ENCODE data around the gene HEMK1. TPM values are rescaled to one million over a fixed set of nuclear protein-coding genes. Genes with fewer than 3 reads are reported as not detected.

HEMK1 gene
- total and polyA plus RNA-seq, 2 donors (not counting 1 experiment from before 2014, with no cell fraction given) = 34.2 to 43.0 TPM

DNA sequence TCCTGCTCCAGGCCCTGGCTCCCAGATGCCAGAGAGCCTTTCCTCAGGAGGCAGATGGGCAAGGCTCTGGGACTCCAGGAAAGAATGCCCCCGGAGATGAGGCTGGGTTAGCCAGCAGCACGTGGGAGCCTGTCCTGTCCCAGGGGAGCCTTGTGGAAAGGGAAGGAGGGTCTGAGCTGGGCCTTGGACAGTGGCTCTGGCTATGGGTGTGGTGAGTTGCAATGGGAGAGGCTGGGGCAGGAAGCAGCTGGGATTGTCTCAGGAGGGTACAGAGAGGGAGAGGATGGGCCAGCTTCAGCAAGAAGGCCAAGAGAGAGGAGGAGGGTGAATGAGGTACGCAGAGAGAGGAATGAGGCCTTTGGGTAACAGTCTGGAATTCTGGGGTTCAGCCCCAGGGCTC, 48.5 kb upstream of the HEMK1 start:
- ChIA-PET POLR2A (no interaction called here), CTCF (no interaction called here)
- Histone ChIP-seq H3K9me3 (ENCODE audit: control extremely low read depth in 1 of 3, control insufficient read depth in 2 of 3, insufficient read depth in 1 of 3, low read length in 2 of 3) (no peaks in the 10 kb centered on the region), H3K36me3 (replicated peaks in 1 of 2; ENCODE audit: control extremely low read depth in 1 of 2, control insufficient read depth in 1 of 2, extremely low read depth in 1 of 2, insufficient read depth in 2 of 2, low read length in 1 of 2) (no peaks in the 10 kb centered on the region), H3K4me3 (ENCODE audit: control extremely low read depth in 1 of 5, extremely low read depth in 1 of 5, insufficient read depth in 1 of 5, low read depth in 2 of 5, low read length in 4 of 5) (no peak overlapping the region), H3K27me3 (replicated peaks in 1 of 4; ENCODE audit: control extremely low read depth in 1 of 4, control insufficient read depth in 3 of 4, insufficient read depth in 4 of 4, low read length in 3 of 4) (peaks cover 0 to 4% (median 0%) of the 10 kb centered on the region in 4 experiments), H3K27ac (ENCODE audit: low read length in 2 of 2) (no peak overlapping the region), H3K4me2 (replicated peaks; ENCODE audit: low read depth, low read length, poor library complexity, severe bottlenecking) (no peak overlapping the region), H3K4me1 (ENCODE audit: control insufficient read depth in 2 of 2, insufficient read depth in 2 of 2, low read length in 2 of 2) (peaks cover 13 to 21% of the 10 kb centered on the region in 2 donors), H3K9ac (ENCODE audit: low read length) (no peak overlapping the region), H3K79me2 (ENCODE audit: control insufficient read depth, insufficient read depth, low read length) (no peaks in the 10 kb centered on the region), H2AFZ (ENCODE audit: insufficient read depth, low read depth, low read length, poor library complexity, severe bottlenecking) (no peak overlapping the region), H4K20me1 (ENCODE audit: control insufficient read depth, insufficient read depth, low read length, poor library complexity, severe bottlenecking) (no peaks in the 10 kb centered on the region)
- TF ChIP-seq EZH2 (IDR thresholded peaks at IDR 0.05; ENCODE audit: borderline replicate concordance, insufficient read depth, low read depth, low read length, poor library complexity, severe bottlenecking) = no peak
- TF ChIP-seq, protein P1, sequence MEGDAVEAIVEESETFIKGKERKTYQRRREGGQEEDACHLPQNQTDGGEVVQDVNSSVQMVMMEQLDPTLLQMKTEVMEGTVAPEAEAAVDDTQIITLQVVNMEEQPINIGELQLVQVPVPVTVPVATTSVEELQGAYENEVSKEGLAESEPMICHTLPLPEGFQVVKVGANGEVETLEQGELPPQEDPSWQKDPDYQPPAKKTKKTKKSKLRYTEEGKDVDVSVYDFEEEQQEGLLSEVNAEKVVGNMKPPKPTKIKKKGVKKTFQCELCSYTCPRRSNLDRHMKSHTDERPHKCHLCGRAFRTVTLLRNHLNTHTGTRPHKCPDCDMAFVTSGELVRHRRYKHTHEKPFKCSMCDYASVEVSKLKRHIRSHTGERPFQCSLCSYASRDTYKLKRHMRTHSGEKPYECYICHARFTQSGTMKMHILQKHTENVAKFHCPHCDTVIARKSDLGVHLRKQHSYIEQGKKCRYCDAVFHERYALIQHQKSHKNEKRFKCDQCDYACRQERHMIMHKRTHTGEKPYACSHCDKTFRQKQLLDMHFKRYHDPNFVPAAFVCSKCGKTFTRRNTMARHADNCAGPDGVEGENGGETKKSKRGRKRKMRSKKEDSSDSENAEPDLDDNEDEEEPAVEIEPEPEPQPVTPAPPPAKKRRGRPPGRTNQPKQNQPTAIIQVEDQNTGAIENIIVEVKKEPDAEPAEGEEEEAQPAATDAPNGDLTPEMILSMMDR (IDR thresholded peaks at IDR 0.05) = no peak
- Mint-ChIP-seq H3K27me3 (peaks cover 5% of the 10 kb centered on the region), H3K9me3 (ENCODE audit: insufficient read depth) (no peaks in the 10 kb centered on the region), H3K27ac (no peak overlapping the region), H3K4me1 (peaks cover 19% of the 10 kb centered on the region), H3K4me3 (no peak overlapping the region)
- no peak for DNase-seq
- 66% methylated on average over 3 of the region's 3 CpGs for WGBS (ENCODE audit: insufficient coverage)
- no peak for ATAC-seq (ENCODE audit: low read depth)
- intact Hi-C loops (cut with micrococcal nuclease) = no loop called here

- Histone ChIP-seq H3K79me2 (ENCODE audit: control insufficient read depth, insufficient read depth, low read length) (no peaks in the 10 kb centered on the region), H3K27me3 (replicated peaks in 1 of 4; ENCODE audit: control extremely low read depth in 1 of 4, control insufficient read depth in 3 of 4, insufficient read depth in 4 of 4, low read length in 3 of 4) (peaks cover 0 to 4% (median 0%) of the 10 kb centered on the region in 4 experiments), H3K9me3 (ENCODE audit: control extremely low read depth in 1 of 3, control insufficient read depth in 2 of 3, insufficient read depth in 1 of 3, low read length in 2 of 3) (no peaks in the 10 kb centered on the region), H3K9ac (ENCODE audit: low read length) (no peak overlapping the region), H3K36me3 (replicated peaks in 1 of 2; ENCODE audit: control extremely low read depth in 1 of 2, control insufficient read depth in 1 of 2, extremely low read depth in 1 of 2, insufficient read depth in 2 of 2, low read length in 1 of 2) (no peaks in the 10 kb centered on the region), H3K27ac (ENCODE audit: low read length in 2 of 2) (no peak overlapping the region), H2AFZ (ENCODE audit: insufficient read depth, low read depth, low read length, poor library complexity, severe bottlenecking) (no peak overlapping the region), H3K4me1 (ENCODE audit: control insufficient read depth in 2 of 2, insufficient read depth in 2 of 2, low read length in 2 of 2) (peaks cover 6 to 14% of the 10 kb centered on the region in 2 donors), H3K4me3 (ENCODE audit: control extremely low read depth in 1 of 5, extremely low read depth in 1 of 5, insufficient read depth in 1 of 5, low read depth in 2 of 5, low read length in 4 of 5) (no peak overlapping the region), H4K20me1 (ENCODE audit: control insufficient read depth, insufficient read depth, low read length, poor library complexity, severe bottlenecking) (no peaks in the 10 kb centered on the region), H3K4me2 (replicated peaks; ENCODE audit: low read depth, low read length, poor library complexity, severe bottlenecking) (no peak overlapping the region)
- DNase-seq (no peak), ATAC-seq (ENCODE audit: low read depth) (no peak)
- CTCF ChIA-PET = interaction anchor here (1.5 to 2.8 kb wide), 2 partner anchors 21 to 92 kb away, joined by 5 to 24 read pairs; no protein-coding TSS in a partner anchor
- no peak overlapping the region for H3K4me3 Mint-ChIP-seq
- no peaks in the 10 kb centered on the region for H3K9me3 Mint-ChIP-seq (ENCODE audit: insufficient read depth)
- peaks cover 12% of the 10 kb centered on the region for H3K4me1 Mint-ChIP-seq
- peaks cover 5% of the 10 kb centered on the region for H3K27me3 Mint-ChIP-seq
- WGBS (ENCODE audit: insufficient coverage) = 100% methylated on average over 2 of the region's 5 CpGs
- POLR2A ChIA-PET = no interaction called here
- TF ChIP-seq, protein P1 (IDR thresholded peaks at IDR 0.05) = no peak
- no peak for TF ChIP-seq EZH2 (IDR thresholded peaks at IDR 0.05; ENCODE audit: borderline replicate concordance, insufficient read depth, low read depth, low read length, poor library complexity, severe bottlenecking)
- intact Hi-C loops (cut with micrococcal nuclease) = no loop called here
- H3K27ac Mint-ChIP-seq = no peak overlapping the region
These were observed 47.8 kb upstream of the HEMK1 start for GRCh38 chr3:50521572-50521971.

Data from B cell (primary cell).